ENCODE results near the gene TNRC6C. TPM values are rescaled to one million over a fixed set of nuclear protein-coding genes. Genes with fewer than 3 reads are reported as not detected.

TNRC6C gene
- total RNA-seq, 1 donor from 2014 or later, result 24.6 TPM

DNA sequence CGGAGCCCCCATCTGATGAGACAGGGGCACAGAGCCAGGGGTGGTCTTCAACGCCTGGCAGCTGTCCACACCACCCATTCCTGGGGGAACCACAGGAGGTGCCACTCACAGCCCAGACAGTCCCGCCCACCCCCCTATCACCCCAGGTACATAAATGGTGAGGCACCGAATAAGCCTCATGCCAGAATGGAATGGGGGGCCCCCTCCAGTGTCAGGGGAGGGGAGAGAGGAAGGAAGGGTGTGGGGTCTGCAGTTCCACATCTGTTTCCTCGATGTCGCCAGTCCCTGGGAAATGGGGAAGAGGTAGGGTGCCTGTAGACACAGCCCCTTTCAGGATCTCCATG is 168.4 kb downstream of the TNRC6C start:
- intact Hi-C loops (cut with micrococcal nuclease), result loop anchor here (1.0 to 10.0 kb wide), 2 partner anchors 41 to 682 kb away; partner anchors contain the start of gene SYNGR2
- Mint-ChIP-seq H3K27me3 (no peaks in the 10 kb centered on the region), H3K4me1 (peaks cover 78% of the 10 kb centered on the region), H3K36me3 (ENCODE audit: low read depth) (peaks cover 42% of the 10 kb centered on the region), H3K9me3 (no peaks in the 10 kb centered on the region), H3K27ac (peak overlapping the region; percentile 85), H3K4me3 (peak overlapping the region; percentile 89)
- POLR2A ChIA-PET, result interaction anchor here (1.1 to 48.2 kb wide), 8 partner anchors 5 to 211 kb away, joined by 3 to 2404 read pairs (median 54); partner anchors contain the start of genes AFMID, C17orf99, SYNGR2 and TK1
- ATAC-seq (ENCODE audit: low read depth), result no peak
- CTCF ChIA-PET, result interaction anchor here (0.9 to 15.7 kb wide), 3 partner anchors 9 to 48 kb away, joined by 4 to 220 read pairs (median 11); no protein-coding TSS in a partner anchor
- TF ChIP-seq, protein P1, sequence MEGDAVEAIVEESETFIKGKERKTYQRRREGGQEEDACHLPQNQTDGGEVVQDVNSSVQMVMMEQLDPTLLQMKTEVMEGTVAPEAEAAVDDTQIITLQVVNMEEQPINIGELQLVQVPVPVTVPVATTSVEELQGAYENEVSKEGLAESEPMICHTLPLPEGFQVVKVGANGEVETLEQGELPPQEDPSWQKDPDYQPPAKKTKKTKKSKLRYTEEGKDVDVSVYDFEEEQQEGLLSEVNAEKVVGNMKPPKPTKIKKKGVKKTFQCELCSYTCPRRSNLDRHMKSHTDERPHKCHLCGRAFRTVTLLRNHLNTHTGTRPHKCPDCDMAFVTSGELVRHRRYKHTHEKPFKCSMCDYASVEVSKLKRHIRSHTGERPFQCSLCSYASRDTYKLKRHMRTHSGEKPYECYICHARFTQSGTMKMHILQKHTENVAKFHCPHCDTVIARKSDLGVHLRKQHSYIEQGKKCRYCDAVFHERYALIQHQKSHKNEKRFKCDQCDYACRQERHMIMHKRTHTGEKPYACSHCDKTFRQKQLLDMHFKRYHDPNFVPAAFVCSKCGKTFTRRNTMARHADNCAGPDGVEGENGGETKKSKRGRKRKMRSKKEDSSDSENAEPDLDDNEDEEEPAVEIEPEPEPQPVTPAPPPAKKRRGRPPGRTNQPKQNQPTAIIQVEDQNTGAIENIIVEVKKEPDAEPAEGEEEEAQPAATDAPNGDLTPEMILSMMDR (IDR thresholded peaks at IDR 0.05), result no peak
- no peak for DNase-seq

DNA sequence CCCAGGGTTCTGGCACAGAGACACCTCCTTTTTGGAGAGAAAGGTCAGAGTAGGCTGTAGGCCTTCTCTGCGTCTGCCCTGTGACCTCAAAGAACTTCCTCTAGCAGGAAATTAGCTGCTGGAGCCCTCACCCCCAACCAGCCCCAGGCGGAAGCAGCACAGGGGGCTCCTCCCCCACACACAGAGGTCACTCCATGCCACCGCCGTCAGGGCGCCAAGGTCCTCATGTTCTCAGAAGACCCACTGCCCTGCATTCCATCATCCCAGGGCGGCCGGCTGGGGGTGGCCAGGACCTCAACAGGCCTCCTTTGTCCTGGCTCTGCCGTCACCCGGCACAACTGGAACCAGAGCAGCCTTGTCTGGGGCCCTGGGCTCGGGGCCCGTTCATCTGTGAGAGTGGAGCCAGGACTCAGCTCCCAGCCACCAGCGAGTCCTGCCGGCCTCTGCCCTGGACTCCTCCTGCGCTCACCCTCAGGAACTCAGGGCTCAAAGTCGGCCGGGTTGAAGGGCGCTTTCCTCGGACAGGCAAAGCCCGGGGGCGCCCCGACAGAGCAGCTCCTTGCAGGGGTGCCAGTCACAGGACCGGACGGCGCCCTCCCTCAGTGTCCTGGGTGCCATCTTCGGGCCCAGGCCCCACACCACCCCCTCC is 168.9 kb downstream of the TNRC6C start:
- ChIA-PET CTCF (interaction anchor here (0.9 to 15.7 kb wide), 6 partner anchors 8 to 167 kb away, joined by 3 to 220 read pairs (median 4); no protein-coding TSS in a partner anchor), POLR2A (interaction anchor here (0.5 to 48.2 kb wide), 16 partner anchors 4 to 987 kb away, joined by 3 to 2404 read pairs (median 7); partner anchors contain the start of genes AFMID, C17orf99, SEC14L1 and SYNGR2)
- TF ChIP-seq, protein P1 (IDR thresholded peaks at IDR 0.05), result no peak
- Mint-ChIP-seq H3K4me1 (peaks cover 75% of the 10 kb centered on the region), H3K27ac (peak overlapping the region; percentile 85), H3K36me3 (ENCODE audit: low read depth) (peaks cover 39% of the 10 kb centered on the region), H3K27me3 (no peaks in the 10 kb centered on the region), H3K4me3 (peak overlapping the region; percentile 89), H3K9me3 (no peaks in the 10 kb centered on the region)
- ATAC-seq (ENCODE audit: low read depth) (peak; percentile 12), DNase-seq (peak; percentile 52)
- intact Hi-C loops (cut with micrococcal nuclease), result loop anchor here (1.0 to 10.0 kb wide), 2 partner anchors 41 to 683 kb away; partner anchors contain the start of gene SYNGR2

DNA sequence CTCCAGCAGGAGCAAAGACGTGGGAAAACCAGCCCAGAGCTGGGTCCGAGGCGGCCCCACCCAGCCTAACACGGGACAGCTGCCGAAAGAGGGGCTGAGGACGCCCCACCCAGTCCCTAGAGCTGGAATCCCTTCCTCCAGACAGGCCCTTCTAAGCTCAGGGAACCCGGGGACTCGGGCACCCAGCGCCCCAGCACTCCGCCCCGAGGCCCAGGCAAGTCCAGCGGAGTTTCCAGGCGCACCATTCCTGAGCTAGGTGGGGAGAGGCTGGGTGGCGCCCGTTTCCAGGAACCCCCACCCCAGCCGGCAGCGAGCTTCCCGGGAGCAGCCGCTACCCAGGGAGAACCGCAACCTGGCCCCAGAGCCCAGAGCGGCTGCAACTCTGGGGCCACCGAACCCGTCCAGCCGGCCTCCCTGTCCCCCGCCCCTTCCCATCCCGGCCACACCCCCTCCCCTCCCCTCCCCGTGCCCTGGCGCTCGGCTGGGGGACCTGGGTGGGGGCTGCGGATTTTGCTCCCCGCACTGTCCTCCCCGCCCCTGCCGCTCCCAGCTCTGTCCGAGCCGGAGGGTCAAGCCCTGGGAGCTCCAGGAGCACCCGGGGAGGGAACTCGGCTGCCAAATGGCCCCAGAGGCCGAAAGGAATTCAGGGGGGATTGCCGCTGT is 169.5 kb downstream of the TNRC6C start:
- POLR2A ChIA-PET, result interaction anchor here (0.6 to 48.2 kb wide), 17 partner anchors 4 to 988 kb away, joined by 3 to 2404 read pairs (median 7); partner anchors contain the start of genes AFMID, C17orf99, SEC14L1 and SYNGR2
- Mint-ChIP-seq H3K36me3 (ENCODE audit: low read depth) (peaks cover 36% of the 10 kb centered on the region), H3K27ac (peak overlapping the region; percentile 85), H3K4me1 (peaks cover 74% of the 10 kb centered on the region), H3K9me3 (no peaks in the 10 kb centered on the region), H3K4me3 (peak overlapping the region; percentile 89), H3K27me3 (no peaks in the 10 kb centered on the region)
- TF ChIP-seq, protein P1 (IDR thresholded peaks at IDR 0.05), result no peak
- intact Hi-C loops (cut with micrococcal nuclease), result loop anchor here (1.0 to 10.0 kb wide), 2 partner anchors 40 to 683 kb away; partner anchors contain the start of gene SYNGR2
- no peak for ATAC-seq (ENCODE audit: low read depth)
- CTCF ChIA-PET, result interaction anchor here (1.2 to 15.7 kb wide), 5 partner anchors 10 to 168 kb away, joined by 3 to 220 read pairs (median 3); no protein-coding TSS in a partner anchor
- DNase-seq, result no peak

DNA sequence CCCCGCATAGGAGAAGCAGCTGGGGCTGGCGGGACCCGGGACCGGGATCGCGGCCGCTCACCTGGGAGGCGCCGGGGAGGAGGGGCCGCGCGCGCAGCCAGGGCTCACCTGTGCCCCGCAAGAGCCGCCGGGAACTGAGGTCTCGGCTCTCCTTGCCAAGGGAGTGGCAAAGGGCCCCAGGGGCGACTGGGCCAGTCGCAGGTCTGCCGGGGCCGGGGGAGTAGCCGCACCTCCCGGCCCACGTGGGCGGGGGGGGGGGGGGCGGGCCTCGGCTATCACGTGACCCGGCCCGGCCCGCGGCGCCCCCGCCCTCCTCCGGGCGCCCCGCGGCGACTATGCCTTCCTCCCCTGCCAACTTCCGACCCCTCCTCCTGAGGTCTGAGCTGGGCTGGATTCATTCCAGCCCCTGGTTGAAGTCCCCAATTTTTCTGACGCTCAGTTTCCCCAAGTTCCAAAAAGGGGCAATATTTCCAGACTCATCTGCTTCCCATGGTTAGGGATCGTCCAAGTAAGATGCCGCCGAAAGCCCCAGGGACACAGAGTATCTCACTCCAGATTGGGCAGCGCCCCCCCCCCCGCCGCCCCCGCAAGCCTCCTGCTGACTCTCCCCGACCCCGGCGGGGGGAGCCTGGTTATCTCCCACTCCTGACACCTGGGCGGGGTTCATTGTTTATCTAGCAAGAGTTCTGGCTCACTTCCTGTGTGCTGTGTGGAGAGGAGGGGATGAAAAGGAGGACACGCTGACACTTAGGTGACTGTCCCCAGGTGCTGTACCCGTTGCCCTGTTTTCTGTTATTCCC is 170.2 kb downstream of the TNRC6C start, which contains the start of gene TMC6:
Gene TMC6, minus strand, starts transcription at position 205 of the 800 bp plus-strand sequence. CDS start 1,923 bp downstream, outside the sequence.
- intact Hi-C loops (cut with micrococcal nuclease), result loop anchor here (10.0 kb wide), 1 partner anchor 684 kb away; no protein-coding TSS in a partner anchor
- peak; percentile 17 for ATAC-seq (ENCODE audit: low read depth)

More for the DNA sequence above, 170.2 kb downstream of the TNRC6C start, which contains the start of gene TMC6:
- TF ChIP-seq, protein P1 (IDR thresholded peaks at IDR 0.05), result no peak
- Mint-ChIP-seq H3K27me3 (no peaks in the 10 kb centered on the region), H3K4me3 (peak within 1 kb of the TSS; percentile 92), H3K27ac (peak within 1 kb of the TSS; percentile 93), H3K4me1 (peaks cover 74% of the 10 kb centered on the region), H3K9me3 (no peaks in the 10 kb centered on the region), H3K36me3 (ENCODE audit: low read depth) (peaks cover 33% of the 10 kb centered on the region)
- peak; percentile 66 for DNase-seq
- POLR2A ChIA-PET, result interaction anchor here (0.6 to 48.2 kb wide), 16 partner anchors 3 to 988 kb away, joined by 3 to 2404 read pairs (median 7); partner anchors contain the start of genes AFMID, C17orf99, SEC14L1 and SYNGR2
- CTCF ChIA-PET, result interaction anchor here (1.2 to 15.7 kb wide), 4 partner anchors 10 to 168 kb away, joined by 3 to 220 read pairs (median 7); no protein-coding TSS in a partner anchor

All from activated B cell treated with CpG ODN at 0.5 μM for 24 hours (primary cell).